ENCODE results near the gene SLIT3. TPM values are rescaled to one million over a fixed set of nuclear protein-coding genes. Genes with fewer than 3 reads are reported as not detected.

SLIT3 gene
- total and polyA plus RNA-seq, 10 of the 15 experiments (the other 5 are each of a cell fraction or from before 2014, with no cell fraction given) = 0.05 TPM; not detected in 9

DNA sequence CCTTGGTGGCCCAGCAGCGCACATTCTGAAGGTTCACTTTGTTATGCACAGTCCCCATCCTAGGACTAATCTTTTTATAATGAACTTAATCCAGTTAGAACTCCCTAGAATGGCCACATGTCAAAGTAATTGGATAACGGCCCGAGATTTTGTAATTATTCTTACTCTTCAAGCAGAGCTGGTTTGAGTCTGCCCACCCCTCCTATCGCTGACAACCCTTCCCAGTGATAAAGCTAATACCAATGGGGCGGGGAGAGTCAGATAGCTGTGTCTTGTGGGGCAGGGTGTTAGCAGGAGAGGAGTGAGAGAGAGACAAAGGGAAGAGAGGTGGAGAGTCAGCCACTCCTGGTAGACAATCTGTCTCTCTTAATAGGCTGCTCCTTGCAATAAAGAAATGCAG is 356.9 kb downstream of the SLIT3 start:
- TF ChIP-seq RAD21 (IDR thresholded peaks at IDR 0.05; ENCODE audit: insufficient read depth, low read depth, low read length) (no peak), SMC3 (IDR thresholded peaks at IDR 0.05; ENCODE audit: borderline replicate concordance, low read length) (no peak), CHD4 (IDR thresholded peaks at IDR 0.05) (no peak), POLR2AphosphoS2 (IDR thresholded peaks at IDR 0.05; ENCODE audit: low read depth, low read length) (no peak), NFIC (IDR thresholded peaks at IDR 0.05; ENCODE audit: low read depth, low read length) (no peak), EP300 (IDR thresholded peaks at IDR 0.05; ENCODE audit: borderline replicate concordance in 1 of 2, control insufficient read depth in 1 of 2, low read depth in 2 of 2, low read length in 2 of 2) (no peak), NFYA (IDR thresholded peaks at IDR 0.05; ENCODE audit: borderline replicate concordance, low read depth, low read length) (no peak), IRF4 (IDR thresholded peaks at IDR 0.05; ENCODE audit: low read depth, low read length) (no peak), PAX8 (IDR thresholded peaks at IDR 0.05) (no peak), NFXL1 (IDR thresholded peaks at IDR 0.05; ENCODE audit: borderline replicate concordance) (no peak), MXI1 (IDR thresholded peaks at IDR 0.05; ENCODE audit: low read depth, low read length) (no peak), FOXM1 (IDR thresholded peaks at IDR 0.05; ENCODE audit: low read depth, low read length) (no peak), KLF5 (IDR thresholded peaks at IDR 0.05; ENCODE audit: partially characterized antibody) (no peak), CBX5 (IDR thresholded peaks at IDR 0.05; ENCODE audit: low read depth) (no peak), KAT2A (conservative IDR thresholded peaks at IDR 0.05; ENCODE audit: control insufficient read depth, low read depth, low read length) (no peak), ATF7 (IDR thresholded peaks at IDR 0.05; ENCODE audit: low read depth) (no peak)
- TF ChIP-seq, protein P1, sequence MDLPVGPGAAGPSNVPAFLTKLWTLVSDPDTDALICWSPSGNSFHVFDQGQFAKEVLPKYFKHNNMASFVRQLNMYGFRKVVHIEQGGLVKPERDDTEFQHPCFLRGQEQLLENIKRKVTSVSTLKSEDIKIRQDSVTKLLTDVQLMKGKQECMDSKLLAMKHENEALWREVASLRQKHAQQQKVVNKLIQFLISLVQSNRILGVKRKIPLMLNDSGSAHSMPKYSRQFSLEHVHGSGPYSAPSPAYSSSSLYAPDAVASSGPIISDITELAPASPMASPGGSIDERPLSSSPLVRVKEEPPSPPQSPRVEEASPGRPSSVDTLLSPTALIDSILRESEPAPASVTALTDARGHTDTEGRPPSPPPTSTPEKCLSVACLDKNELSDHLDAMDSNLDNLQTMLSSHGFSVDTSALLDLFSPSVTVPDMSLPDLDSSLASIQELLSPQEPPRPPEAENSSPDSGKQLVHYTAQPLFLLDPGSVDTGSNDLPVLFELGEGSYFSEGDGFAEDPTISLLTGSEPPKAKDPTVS (IDR thresholded peaks at IDR 0.05; ENCODE audit: low read depth, low read length) = no peak
- TF ChIP-seq, protein P2, sequence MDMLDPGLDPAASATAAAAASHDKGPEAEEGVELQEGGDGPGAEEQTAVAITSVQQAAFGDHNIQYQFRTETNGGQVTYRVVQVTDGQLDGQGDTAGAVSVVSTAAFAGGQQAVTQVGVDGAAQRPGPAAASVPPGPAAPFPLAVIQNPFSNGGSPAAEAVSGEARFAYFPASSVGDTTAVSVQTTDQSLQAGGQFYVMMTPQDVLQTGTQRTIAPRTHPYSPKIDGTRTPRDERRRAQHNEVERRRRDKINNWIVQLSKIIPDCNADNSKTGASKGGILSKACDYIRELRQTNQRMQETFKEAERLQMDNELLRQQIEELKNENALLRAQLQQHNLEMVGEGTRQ (IDR thresholded peaks at IDR 0.05; ENCODE audit: borderline replicate concordance, low read depth, low read length) = no peak
- TF ChIP-seq, protein P3, sequence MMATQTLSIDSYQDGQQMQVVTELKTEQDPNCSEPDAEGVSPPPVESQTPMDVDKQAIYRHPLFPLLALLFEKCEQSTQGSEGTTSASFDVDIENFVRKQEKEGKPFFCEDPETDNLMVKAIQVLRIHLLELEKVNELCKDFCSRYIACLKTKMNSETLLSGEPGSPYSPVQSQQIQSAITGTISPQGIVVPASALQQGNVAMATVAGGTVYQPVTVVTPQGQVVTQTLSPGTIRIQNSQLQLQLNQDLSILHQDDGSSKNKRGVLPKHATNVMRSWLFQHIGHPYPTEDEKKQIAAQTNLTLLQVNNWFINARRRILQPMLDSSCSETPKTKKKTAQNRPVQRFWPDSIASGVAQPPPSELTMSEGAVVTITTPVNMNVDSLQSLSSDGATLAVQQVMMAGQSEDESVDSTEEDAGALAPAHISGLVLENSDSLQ (IDR thresholded peaks at IDR 0.05) = no peak
- intact Hi-C loops (cut with micrococcal nuclease; ENCODE audit: unreplicated experiment) = loop anchor here (10.0 kb wide), 1 partner anchor 239 kb away; no protein-coding TSS in a partner anchor
- POLR2A ChIA-PET = no interaction called here
- in situ Hi-C loops (cut with MboI) = no loop called here
- Histone ChIP-seq H3K9me3 (replicated peaks; ENCODE audit: control insufficient read depth, insufficient read depth, low read length) (no peaks in the 10 kb centered on the region), H2AFZ (ENCODE audit: control insufficient read depth, low read depth, low read length) (no peak overlapping the region), H3K4me1 (ENCODE audit: control insufficient read depth, insufficient read depth, low read length) (no peaks in the 10 kb centered on the region), H4K20me1 (ENCODE audit: control insufficient read depth, insufficient read depth) (no peaks in the 10 kb centered on the region), H3K79me2 (ENCODE audit: control insufficient read depth, insufficient read depth, low read length) (no peaks in the 10 kb centered on the region), H3K4me2 (ENCODE audit: control insufficient read depth, insufficient read depth) (no peak overlapping the region), H3K9ac (ENCODE audit: control insufficient read depth, insufficient read depth, low read length) (no peak overlapping the region), H3K27ac (ENCODE audit: control insufficient read depth, insufficient read depth) (no peak overlapping the region), H3K27me3 (replicated peaks in 1 of 2; ENCODE audit: control insufficient read depth in 2 of 2, insufficient read depth in 2 of 2, low read length in 1 of 2) (peaks cover 0 to 4% of the 10 kb centered on the region in 2 experiments; a peak in 2 of 4 replicates), H3K36me3 (ENCODE audit: control insufficient read depth in 2 of 2, insufficient read depth in 2 of 2, low read length in 1 of 2) (no peaks in the 10 kb centered on the region), H3K4me3 (no peak overlapping the region)
- no TSS peak for BruUV-seq (replicated peaks)
- SMC1A ChIA-PET (ENCODE audit: uncharacterized antibody, unreplicated experiment) = interaction anchor here (1.6 kb wide), 1 partner anchor 63 kb away, joined by 4 read pairs; no protein-coding TSS in a partner anchor
- DNase-seq (ENCODE audit: low read depth, low spot score) (no peak), ATAC-seq (no peak), FAIRE-seq (no peak)
- CTCF ChIA-PET = interaction anchor here (0.7 to 1.1 kb wide), 2 partner anchors 27 to 238 kb away, joined by 3 read pairs; no protein-coding TSS in a partner anchor
- WGBS (ENCODE audit: insufficient coverage, insufficient replicate concordance, low lambda C conversion rate, missing lambda C conversion rate) = 42% methylated on average over 5 of the region's 5 CpGs
- RAD21 ChIA-PET (ENCODE audit: unreplicated experiment) = interaction anchor here (1.2 kb wide), 1 partner anchor 166 kb away, joined by 3 read pairs; no protein-coding TSS in a partner anchor
